GM18511 (cell line): ENCODE measurements around the gene MICU1.
"Not testable (repeated sequence)": the region's sequence is repeated elsewhere in the genome, so short reads cannot be mapped to it uniquely, and the experiment has no call there.

Experiments used
- ATAC-seq: cut with Tn5 transposase; IDR thresholded peaks from one replicate; pipeline ENCODE4 v1.9.1; 2021; ENCODE audit warnings: mild to moderate bottlenecking, moderate library complexity; ENCODE audit not compliant: unreplicated experiment

The MICU1 gene

DNA sequence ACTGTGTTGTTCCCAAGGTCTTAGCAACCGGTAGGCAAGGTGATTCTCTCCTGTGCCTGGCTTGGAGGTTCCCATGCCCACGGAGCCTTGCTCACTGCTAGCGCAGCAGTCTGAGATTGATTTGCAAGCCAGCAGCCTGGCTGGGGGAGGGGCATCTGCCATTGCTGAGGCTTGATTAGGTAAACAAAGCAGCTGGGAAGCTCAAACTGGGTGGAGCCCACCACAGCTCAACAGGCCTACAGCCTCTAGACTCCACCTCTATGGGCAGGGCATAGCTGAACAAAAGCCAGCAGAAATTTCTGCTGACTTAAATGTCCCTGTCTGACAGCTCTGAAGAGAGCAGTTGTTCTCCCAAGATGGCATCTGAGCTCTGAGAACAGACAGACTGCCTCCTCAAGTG, 230.3 kb downstream of the MICU1 start:
- ATAC-seq = not testable (repeated sequence)

DNA sequence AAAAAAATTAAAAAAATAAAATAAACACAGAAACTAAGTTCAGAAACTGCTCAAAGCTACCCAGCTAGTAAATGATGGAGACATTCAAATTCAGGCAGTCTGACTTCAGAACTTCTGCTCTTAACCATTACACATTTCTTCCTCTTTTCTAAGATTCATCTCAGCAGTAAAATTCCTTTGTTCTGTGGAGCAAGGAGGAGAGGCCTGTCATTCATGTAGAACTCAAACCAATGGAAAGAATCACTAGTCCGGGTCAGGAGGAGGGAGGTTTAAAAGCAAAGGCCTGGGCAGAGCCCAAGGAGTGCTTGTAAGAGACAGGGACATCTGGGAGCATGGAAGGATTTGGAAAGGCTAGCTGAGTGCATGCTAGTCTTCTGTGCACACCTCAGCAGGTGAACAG, 233.3 kb downstream of the MICU1 start:
- ATAC-seq = no peak

DNA sequence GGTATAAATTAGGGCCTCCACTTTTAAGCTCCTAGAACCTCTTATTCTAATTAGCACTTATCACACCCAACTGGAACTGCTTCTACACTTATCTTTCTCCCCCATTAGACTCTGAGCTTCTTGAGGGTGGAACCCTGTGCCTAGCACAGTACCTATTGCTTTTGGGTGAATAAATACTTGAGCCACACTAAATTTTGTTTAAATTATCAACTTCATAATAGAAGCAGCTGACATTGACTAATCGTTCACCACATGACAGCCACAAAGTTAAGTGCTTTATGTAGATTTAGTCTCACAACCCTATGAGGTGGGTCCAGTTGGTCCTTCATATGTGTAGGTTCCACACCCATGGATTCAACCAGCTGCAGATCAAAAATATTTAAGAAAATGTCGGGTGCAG, 235.1 kb downstream of the MICU1 start:
- no peak for ATAC-seq

DNA sequence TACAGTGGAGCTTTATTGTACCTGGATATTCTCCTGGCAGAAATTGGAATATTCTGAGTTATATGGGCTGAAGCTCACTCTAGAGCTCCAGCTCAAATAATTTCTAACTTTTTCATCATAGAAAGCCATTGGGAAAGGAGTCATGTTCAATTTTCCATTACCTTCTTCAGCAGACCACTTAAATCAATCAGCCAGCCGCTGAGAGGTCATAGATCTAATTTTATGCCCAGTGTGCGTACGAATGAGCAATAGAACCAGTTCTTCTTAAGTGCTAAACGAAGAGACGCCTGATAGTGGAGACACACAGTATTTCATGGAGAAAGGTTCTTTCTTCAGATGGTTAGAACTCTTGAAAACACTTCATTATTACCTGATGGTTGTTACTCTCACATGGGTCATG, 236.2 kb downstream of the MICU1 start:
- no peak for ATAC-seq

DNA sequence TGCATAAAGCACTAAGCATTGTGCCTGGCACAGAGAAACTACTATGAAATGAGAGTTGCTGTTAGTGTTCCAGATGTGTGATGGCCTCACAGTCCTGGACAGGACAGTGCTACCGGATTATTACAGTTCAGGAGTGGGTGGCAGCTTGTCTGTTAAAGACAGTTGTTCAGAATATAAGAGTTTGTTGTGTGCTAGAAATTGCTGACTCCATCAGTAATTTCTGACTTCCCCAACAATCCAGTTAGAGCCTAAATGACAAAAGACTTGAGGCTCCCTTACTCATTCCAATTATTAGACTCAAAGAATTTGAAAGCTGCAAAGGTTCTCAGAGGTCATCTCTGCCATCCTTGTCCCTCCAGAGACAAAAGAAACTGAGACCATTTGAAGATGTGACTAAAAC, 236.9 kb downstream of the MICU1 start:
- ATAC-seq = no peak

DNA sequence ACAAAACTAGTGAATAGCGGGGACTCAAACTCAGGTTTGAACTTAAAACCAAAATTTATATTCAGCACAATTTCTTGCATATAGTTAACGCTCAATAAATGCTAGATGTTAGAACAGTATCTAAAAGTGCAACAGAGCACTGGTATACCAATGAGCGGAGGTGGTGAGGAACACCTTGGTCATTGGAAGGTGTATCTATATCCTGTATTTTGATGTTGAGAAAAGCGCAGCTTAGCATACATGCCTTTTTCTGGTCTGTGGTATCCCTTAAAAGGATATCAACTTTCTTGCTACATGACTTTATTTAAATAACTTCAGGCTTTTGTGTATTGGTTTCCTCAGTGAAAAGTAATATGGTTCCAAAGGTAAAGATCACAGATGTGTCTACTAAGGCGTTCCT, 237.8 kb downstream of the MICU1 start:
- no peak for ATAC-seq

DNA sequence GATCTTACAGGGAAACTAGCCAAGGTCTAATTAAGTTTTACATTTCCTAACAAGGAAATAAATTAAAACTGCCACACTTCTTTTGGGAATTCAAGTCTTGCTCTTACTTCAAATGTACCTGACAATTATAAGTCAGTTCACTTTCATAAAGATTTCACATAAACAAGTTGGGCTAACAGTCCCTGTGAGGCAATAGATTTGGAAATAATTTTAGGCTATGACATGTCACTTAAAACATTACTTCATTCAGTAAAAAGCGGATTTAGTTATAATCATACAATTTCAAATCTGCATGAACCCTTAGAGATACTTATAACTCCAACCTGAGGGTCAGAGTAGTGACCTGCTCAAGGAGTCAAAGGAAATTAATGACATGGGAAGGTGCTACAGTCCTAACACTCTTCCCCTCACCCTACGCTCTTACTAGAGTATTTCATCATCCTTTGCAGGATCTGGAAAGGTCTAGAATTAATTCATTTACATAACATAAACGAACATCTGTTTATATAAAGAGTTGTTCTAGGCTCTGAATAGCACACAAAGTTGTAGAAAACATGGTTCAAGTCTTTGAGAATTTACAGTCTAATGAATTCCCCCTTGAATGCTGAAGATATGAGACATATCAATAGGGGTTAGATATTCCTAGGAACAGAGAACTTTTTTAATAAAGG, 238.8 kb downstream of the MICU1 start:
- no peak for ATAC-seq

DNA sequence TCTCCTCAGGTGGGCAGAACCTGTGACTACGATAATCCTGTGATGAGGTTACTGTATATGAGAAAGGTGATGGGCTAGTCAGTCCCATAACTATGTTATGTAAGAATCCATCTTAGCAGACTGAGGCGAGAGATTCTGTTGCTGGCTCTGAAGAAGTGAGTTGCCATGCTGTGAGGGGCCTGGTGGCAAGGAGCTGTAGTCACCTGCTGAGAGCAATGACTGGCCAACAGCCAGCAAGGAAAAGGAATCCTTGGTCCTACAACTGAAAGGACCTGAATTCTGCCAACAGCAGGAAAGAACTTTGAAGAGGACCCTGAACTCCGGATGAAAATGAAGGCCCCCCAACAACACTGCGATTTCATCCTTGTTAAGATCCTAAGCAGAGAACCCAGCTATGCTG, 240.2 kb downstream of the MICU1 start:
- no peak for ATAC-seq

DNA sequence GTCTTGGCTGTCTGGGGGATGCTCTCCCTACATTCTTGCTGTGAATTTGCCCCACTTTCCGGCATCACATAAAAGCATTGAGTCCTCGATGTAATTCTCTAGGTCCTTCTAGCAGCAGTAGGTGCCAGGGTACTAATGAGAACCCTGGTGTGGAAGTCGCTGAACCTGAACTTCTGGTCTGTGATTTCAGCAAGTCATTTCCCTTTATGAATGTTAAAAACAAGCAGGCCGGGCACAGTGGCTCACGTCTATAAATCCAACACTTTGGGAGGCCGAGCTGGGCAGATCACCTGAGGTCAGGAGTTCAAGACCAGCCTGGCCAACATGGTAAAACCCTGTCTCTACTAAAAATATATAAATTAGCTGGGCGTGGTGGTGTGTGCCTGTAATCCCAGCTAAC, 240.9 kb downstream of the MICU1 start:
- ATAC-seq = not testable (repeated sequence)

DNA sequence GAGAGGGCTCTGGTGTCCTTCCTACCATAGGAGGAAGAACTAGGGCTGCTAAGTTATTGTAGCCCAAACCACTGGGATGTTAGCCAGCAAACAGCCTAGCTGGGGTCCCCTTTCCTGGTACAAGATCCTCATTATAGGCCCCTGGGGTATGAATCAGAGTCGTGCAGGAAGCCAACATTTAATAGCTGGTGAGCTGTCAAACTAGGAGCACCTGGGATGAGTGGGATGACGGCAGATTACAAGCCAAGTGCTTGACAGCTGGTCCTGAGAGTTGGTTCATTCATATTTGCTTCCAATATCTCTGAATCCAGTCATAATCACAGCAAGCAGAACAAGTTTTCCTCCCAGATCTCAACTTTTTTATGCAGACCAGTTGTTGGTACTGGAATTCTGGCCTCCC, 246.1 kb downstream of the MICU1 start:
- ATAC-seq = no peak

DNA sequence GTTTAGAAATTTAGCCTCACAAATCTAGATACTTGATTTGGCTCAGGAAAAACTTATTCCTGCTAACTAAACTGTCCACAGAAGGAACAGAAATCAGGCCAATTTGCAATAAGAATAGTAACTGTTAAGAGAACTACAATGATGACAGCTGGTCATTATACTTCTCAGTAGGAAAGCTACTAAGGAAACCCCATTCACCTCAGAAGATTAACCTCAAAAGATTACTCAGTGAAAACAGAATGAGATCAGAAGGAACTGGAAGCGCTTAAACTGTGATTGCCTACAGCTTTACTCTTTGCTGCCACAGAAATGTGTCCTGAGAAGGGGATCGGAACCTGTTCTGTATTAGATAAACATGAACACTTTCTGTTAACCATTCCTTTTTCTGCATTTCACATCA, 246.8 kb downstream of the MICU1 start:
- ATAC-seq = no peak

DNA sequence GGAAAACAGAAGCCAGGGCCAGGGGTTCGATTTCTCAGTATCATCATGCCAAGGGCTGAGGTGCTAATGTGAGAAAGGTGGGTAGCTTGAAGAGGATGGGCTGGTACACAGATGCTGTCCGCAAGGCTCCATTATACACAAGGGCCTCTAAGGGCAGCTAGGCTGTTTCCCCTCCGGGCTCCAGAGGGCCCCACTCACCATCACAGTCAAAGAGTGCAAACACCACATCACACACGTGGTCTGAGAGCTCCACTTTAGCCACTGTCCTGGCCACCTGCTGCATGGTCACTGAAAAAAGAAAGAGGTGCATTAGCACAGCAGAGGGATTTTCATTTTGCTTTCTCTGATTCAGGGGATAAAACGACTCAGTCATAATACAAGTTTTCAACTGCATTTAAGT, 250.3 kb downstream of the MICU1 start:
- ATAC-seq = no peak

DNA sequence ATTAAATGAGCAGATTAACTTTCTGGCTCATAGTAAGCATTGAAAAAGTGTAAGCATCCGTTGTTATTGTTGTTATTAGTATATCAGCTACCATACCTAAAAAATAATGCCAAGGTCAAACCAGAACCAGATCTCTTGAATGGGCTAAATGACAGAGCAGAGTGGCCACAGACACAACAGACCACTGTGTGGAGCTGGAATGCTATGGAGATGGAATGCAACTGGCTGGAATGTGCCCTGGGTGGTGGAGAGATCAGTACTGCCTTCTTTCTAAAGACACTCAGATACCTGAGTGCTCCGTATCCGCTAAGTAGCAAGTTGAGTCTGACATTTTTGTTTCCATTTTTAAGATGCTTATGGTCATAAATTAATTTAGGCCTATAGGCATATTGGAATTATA, 250.7 kb downstream of the MICU1 start:
- no peak for ATAC-seq

DNA sequence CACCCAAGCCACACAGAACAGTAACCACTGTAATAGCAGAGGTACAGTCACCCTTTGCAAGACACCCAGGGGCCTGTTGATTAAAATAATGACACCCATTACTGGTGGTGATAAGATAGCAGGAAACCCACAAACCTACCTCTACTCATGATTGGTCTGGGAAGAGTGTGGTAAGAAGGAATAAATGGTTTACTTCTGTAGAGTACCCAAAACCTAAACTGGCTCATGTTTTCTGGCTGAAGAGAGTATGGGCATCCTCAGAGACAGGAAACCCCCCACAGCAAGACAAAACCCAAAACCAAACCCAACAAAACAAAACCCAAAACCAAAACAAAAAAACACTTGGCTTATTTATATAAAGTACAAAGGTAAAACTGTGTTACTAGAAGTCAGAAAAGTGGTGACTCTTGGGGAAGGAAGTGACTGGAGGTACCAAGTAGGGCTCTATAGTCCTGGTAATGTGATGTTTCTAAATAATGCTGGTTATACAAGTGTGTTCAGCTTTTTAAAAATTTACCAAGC, 255.6 kb downstream of the MICU1 start:
- no peak for ATAC-seq

DNA sequence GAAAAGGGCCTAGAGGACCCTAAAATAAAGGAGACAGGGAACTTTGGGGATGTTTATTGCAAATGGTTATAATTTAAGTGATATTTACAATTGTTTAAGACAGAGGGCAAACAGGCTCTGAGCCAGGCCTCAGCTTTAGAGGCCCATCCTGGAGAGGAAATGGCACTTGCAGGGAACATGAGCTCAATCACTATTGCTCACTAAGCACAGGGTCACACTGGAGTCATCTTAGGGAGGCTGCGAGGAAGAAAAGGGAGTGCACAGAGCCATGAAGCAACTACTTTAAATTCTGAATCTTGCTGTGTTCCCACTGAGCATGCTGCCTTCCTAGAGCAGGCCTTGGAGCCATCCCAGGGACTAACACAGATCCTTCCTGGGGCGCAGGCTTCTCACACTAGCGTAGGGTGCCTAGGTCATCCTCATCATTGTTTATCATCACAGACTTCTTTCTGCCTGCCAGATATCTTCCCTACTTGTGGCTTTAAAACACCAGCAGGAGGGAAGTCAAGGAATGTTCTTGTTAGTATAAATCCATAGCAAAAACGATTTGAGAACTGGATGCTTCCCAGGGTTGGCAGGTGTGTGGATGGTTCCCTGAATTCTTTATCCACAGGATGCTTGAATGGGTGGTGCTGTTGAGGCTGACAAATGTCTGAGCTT, 258.4 kb downstream of the MICU1 start:
- ATAC-seq = no peak

DNA sequence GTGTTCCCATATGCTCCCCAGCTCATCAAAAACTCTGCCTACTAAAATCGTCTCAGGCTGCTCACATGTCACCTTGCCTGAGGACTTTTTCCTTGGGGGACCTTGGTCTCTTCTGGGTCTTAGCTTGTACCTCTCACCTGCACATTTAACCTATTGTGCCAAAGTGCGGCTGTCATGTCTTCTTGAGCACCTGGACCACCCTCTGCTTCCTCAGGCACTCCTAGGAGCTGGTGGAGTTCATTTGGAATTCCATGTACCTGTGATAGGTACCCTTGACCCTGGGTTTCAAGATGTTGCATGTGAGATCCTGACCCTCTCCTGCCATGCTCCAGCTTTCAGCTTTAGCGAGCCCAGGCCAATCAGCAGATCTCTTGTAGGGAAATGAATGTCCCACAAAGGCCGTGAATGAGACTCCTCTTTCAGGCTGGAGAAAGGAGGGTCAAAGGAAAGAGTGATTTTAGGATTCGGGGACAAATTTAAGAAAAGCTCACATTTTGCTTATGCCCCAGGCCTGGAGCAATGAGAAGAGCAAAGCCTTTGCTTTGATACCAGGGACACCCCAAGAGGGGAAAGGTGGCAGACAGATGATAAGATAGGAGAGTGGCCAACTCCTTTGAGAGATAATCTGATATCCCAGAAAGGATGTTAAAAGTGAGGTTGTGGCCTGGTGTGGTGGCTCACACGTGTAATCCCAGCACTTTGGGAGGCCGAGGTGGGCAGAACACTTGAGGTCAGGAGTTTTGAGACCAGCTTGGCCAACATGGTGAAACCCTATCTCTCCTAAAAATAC, 260.6 kb downstream of the MICU1 start:
- no peak for ATAC-seq

DNA sequence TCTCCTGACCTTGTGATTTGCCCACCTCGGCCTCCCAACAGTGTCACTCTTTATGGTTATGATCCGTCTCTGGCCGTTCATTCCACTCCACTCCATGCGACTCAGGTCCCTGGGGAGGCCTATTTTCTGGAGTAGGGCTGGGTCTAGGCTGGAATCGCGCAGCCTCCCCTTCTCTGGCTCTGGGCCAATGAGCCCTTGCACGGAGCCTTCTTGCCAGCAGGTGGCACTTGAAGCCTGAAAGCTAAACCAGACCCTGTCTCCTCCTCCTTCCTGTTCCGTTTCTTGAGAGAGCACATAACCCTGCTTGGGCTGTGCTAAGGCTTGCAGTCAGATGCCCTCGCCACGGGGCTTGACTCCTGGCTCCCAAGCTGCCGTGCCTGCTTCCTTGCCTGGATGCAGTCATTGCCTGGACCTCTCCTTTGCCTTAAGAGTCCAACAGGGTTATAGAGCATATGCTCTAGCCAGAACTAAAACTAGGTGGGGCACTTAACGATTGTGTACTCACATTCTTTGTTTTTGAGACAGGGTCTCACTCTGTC, 261.6 kb downstream of the MICU1 start:
- peak; percentile 81 for ATAC-seq

DNA sequence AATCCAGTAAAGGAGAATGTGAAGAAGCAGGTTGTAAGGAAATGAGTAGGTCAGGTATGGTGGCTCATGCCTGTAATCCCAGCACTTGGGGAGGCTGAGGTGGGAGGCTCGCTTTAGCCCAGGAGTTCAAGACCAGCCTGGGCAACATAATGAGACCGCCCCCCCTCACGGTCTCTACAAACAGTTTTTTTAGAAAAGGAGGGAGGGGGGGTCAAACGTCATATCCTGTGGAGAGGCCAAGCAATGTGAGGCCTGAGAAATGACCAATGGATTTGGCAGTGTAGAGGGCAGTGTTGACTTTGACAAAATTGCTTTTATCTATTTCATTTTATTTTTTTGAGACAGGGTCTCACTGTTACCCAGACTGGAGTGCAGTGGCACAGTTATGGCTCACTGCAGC, 268.9 kb downstream of the MICU1 start:
- ATAC-seq = no peak

DNA sequence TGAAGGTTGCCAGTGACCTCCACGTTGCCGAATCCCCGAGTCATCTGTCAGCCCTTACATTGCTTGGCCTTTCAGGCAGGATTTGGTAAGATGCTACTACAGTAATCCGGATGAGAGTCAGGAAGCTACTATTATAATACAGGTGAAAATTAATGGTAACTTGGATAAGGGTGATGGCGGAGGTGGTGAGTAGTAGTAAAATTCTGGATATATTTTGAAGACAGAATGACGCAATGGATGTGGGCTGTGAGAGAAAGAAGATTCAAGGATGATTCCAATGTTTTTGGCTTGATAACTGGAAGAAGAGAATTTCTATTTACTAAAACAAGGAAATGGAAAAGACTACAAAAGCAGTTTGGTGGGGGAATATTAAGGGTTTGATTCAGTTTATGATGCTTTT, 269.8 kb downstream of the MICU1 start:
- ATAC-seq = no peak

DNA sequence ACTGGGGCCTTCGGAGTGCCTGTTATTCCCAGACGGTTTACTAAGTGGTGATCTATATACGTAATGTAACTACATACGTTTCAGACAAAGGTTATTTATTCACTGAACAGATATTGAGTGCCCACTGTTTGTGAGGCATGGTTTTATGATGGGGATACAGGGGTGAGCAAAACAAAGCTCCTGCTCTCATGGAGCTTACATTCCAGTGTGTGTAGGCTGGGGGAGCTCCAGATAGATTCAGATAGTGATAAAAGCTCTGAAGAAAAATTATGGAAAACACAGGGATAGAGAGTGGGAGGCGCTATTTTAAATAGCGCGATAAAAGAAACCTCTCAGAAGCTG, 270.7 kb downstream of the MICU1 start:
- no peak for ATAC-seq

DNA sequence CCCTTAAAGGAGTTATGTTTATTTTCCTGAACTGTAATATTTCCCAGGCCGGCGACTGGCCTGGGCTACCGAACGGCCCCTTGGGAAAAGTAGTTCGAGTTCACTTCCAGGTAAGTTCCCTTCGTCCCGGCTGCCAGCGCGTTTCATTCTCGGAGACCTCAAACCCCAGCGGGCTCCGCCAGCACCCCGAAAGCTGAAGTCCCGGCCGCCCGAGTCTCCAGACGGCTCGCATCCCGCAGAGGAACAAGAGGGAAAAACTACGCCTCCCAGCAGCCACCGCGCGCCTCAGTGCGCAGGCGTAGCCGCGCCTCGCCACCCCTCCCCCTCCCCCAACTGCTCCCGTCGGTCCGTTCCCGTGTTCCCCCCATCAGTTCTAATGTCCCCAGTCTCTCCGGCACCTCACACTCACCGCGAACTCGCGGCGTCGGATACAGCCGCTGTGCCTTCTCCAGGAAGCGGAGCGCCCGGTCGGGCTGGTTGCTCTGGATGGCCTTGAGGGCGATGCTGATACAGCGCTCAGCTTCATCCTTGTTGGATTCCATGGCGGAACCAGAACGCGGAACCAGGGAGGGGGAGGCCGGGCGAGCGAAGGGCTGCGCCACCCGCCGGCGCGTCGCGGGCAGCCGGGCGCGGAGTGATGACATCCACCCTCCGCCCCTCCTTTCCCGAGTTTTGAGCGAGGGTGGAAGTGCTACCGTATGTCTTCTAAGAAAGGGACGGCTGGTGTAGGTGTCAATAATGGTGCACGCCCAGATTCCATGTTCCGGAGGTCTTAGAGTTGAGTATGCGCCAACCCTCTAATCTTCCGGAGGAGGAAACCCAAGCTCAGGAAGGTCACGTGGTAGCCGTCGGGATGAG, 271.3 kb downstream of the MICU1 start, which contains the start of gene DNAJB12:
TSS of gene DNAJB12 (minus strand) at position 564 of the 858 bp plus-strand sequence. CDS start at position 542, 22 bp downstream.
- peak; percentile 76 for ATAC-seq
